ENCODE results near the gene GDAP1L1.

GRCh38 chr20:44198872-44199271 lies 48.2 kb upstream of the GDAP1L1 start:
- TF ChIP-seq EZH2 (IDR thresholded peaks at IDR 0.05) (no peak), EZH2phosphoT487 (IDR thresholded peaks at IDR 0.05) (no peak)

Data from neural progenitor cell (in vitro differentiated cells).